Endothelial cell of umbilical vein (primary cell): ENCODE results near the gene TMED8. TPM values are rescaled to one million over a fixed set of nuclear protein-coding genes. Genes with fewer than 3 reads are reported as not detected.

Source experiments
- BruUV-seq: library from RNA; stranded (reverse); fragments of 400-500 nt; replicated peaks from 2 replicates; lab custom pipeline; 2021; lab: Mats Ljungman, UMichigan
- CTCF ChIA-PET: fragments of 300-600, 350-600 bp; sonication (Branson Sonifier 250); formaldehyde crosslinking; loops from one replicate; lab custom pipeline; 2021; ENCODE audit warnings: antibody characterized with exemption, inconsistent platforms; lab: Charles Lee
- POLR2A ChIA-PET: fragments of 300-600, 350-600 bp; sonication (Branson Sonifier 250); formaldehyde crosslinking; loops from one replicate; lab custom pipeline; 2021; ENCODE audit warnings: antibody characterized with exemption, inconsistent platforms; lab: Charles Lee
- DNase-seq: peaks from one replicate; pipeline ENCODE4 v3.0.0-alpha.2; 2011; ENCODE audit warnings: low read depth, low spot score
- FAIRE-seq: peaks from 2 replicates; lab custom pipeline; 2011; peaks lifted over from hg19 to GRCh38; lab: Jason Lieb, UNC
- H2AFZ ChIP-seq: 2 replicates; pipeline ENCODE4 v1.6.0; 2012; ENCODE audit warnings: low read depth, low read length, control low read depth, inconsistent platforms
- H3K27ac ChIP-seq: 2 replicates; pipeline ENCODE4 v1.5.1; 2011; ENCODE audit warnings: low read depth, mild to moderate bottlenecking, control low read depth, low read length, moderate library complexity; ENCODE audit not compliant: insufficient read depth
- H3K27me3 ChIP-seq, 2 experiments: 2 replicates each; pipeline versions ENCODE4 v1.6.0 to v1.6.1; 2011; ENCODE audit warnings: low read length in 2 of 2, mixed read lengths in 1 of 2; ENCODE audit not compliant: control insufficient read depth in 2 of 2, insufficient read depth in 2 of 2
- H3K36me3 ChIP-seq, 2 experiments: 2 replicates in 1 of 2; 3 replicates in 1 of 2; pipeline ENCODE4 v1.5.1; 2011; ENCODE audit warnings: low read length in 2 of 2, mild to moderate bottlenecking in 1 of 2, moderate library complexity in 1 of 2; ENCODE audit not compliant: control insufficient read depth in 2 of 2, insufficient read depth in 2 of 2; ENCODE audit errors: extremely low read depth in 1 of 2
- H3K4me1 ChIP-seq: 3 replicates; pipeline ENCODE4 v1.5.1; 2011; ENCODE audit warnings: mild to moderate bottlenecking, low read length; ENCODE audit not compliant: control insufficient read depth, insufficient read depth; ENCODE audit errors: extremely low read depth
- H3K4me2 ChIP-seq: 2 replicates; pipeline ENCODE4 v1.6.1; 2011; ENCODE audit warnings: low read length, control low read depth, mixed read lengths; ENCODE audit not compliant: insufficient read depth
- H3K4me3 ChIP-seq, 3 experiments: fragments of 200-600 bp in 1 of 3; sonication (generic), shearing (Covaris generic) in 1 of 3; replicated peaks in 1 of 3; 2 replicates each; pipeline ENCODE4 v1.5.1; 2011 to 2016; ENCODE audit warnings: control low read depth in 3 of 3, low read length in 3 of 3, mild to moderate bottlenecking in 2 of 3, inconsistent platforms in 1 of 3, low read depth in 1 of 3, moderate library complexity in 1 of 3; ENCODE audit not compliant: insufficient read depth in 1 of 3
- H3K79me2 ChIP-seq: 2 replicates; pipeline ENCODE4 v1.6.0; 2012; ENCODE audit warnings: low read length, inconsistent platforms; ENCODE audit not compliant: control insufficient read depth, insufficient read depth
- H3K9ac ChIP-seq: replicated peaks from 2 replicates; pipeline ENCODE3; 2011; ENCODE audit warnings: low read length, control low read depth; ENCODE audit not compliant: insufficient read depth; ENCODE audit errors: extremely low read depth
- H3K9me1 ChIP-seq: replicated peaks from 3 replicates; pipeline ENCODE4 v1.6.0; 2011; ENCODE audit warnings: mild to moderate bottlenecking, low read length; ENCODE audit not compliant: control insufficient read depth, insufficient read depth; ENCODE audit errors: extremely low read depth
- H3K9me3 ChIP-seq: replicated peaks from 2 replicates; pipeline ENCODE4 v1.5.1; 2012; ENCODE audit warnings: low read length, inconsistent platforms; ENCODE audit not compliant: control insufficient read depth, insufficient read depth
- H4K20me1 ChIP-seq: replicated peaks from 2 replicates; pipeline ENCODE3; 2011; ENCODE audit warnings: mild to moderate bottlenecking, low read length; ENCODE audit not compliant: control insufficient read depth, insufficient read depth; ENCODE audit errors: extremely low read depth
- GATA2 ChIP-seq: IDR thresholded peaks from 2 replicates; pipeline ENCODE4 v1.7.0; 2011; ENCODE audit warnings: low read depth, mild to moderate bottlenecking, moderate library complexity, mixed read lengths, low read length; ENCODE audit not compliant: insufficient read length, insufficient read depth
- JUN ChIP-seq: IDR thresholded peaks from 2 replicates; pipeline ENCODE4 v1.6.1; 2011; ENCODE audit warnings: borderline replicate concordance, low read depth; ENCODE audit not compliant: insufficient read length, insufficient read depth
- POLR2A ChIP-seq: IDR thresholded peaks from 2 replicates; pipeline ENCODE4 v1.6.1; 2012; ENCODE audit warnings: low read depth, mild to moderate bottlenecking, control low read depth, low read length
- POLR2AphosphoS5 ChIP-seq: IDR thresholded peaks from 2 replicates; pipeline ENCODE4 v1.6.1; 2012; ENCODE audit warnings: low read depth, mild to moderate bottlenecking, control low read depth, low read length, moderate library complexity; ENCODE audit not compliant: insufficient read depth
- dilution Hi-C: fragments of 300-500 bp; cut with MboI; formaldehyde crosslinking; loops from one replicate; pipeline ENCODE4 v1.15.0; 2019; ENCODE audit warnings: low sequenced_read_pairs; ENCODE audit not compliant: extremely low pct_ligation_motif_present
- intact Hi-C: fragments of 100-400 bp; cut with micrococcal nuclease; formaldehyde crosslinking; loops from one replicate; pipeline ENCODE4 v1.10.0; 2022
- polyA plus RNA-seq, 4 experiments: library from polyadenylated mRNA; depleted of rRNA in 3 of 4; stranded (reverse) in 3 of 4; unstranded in 1 of 4; fragments of >200 nt; gene quantifications; 2 replicates each; pipeline versions ENCODE4 v1.2.1 to v1.2.3, GENCODE V29; 2011 to 2012; ENCODE audit warnings: missing spikeins in 1 of 4
- total RNA-seq: library from RNA; stranded (reverse); gene quantifications from 2 replicates; pipeline ENCODE4 v1.2.3, GENCODE V29; 2021
- TF ChIP-seq, protein P1 (sequence below), 2 donors: IDR thresholded peaks; 1 replicate in 1 of 2; 2 replicates in 1 of 2; pipeline ENCODE4 v1.5.1; 2011; ENCODE audit warnings: low read length in 2 of 2, mild to moderate bottlenecking in 2 of 2, moderate library complexity in 2 of 2, control low read depth in 1 of 2, inconsistent platforms in 1 of 2, low read depth in 1 of 2; ENCODE audit not compliant: insufficient read depth in 1 of 2; ENCODE audit errors: extremely low read depth in 1 of 2

Gene TMED8
- total and polyA plus RNA-seq, 2 donors (not counting 3 experiments of a cell fraction or from before 2014, with no cell fraction given): 5.2 to 12.6 TPM

DNA sequence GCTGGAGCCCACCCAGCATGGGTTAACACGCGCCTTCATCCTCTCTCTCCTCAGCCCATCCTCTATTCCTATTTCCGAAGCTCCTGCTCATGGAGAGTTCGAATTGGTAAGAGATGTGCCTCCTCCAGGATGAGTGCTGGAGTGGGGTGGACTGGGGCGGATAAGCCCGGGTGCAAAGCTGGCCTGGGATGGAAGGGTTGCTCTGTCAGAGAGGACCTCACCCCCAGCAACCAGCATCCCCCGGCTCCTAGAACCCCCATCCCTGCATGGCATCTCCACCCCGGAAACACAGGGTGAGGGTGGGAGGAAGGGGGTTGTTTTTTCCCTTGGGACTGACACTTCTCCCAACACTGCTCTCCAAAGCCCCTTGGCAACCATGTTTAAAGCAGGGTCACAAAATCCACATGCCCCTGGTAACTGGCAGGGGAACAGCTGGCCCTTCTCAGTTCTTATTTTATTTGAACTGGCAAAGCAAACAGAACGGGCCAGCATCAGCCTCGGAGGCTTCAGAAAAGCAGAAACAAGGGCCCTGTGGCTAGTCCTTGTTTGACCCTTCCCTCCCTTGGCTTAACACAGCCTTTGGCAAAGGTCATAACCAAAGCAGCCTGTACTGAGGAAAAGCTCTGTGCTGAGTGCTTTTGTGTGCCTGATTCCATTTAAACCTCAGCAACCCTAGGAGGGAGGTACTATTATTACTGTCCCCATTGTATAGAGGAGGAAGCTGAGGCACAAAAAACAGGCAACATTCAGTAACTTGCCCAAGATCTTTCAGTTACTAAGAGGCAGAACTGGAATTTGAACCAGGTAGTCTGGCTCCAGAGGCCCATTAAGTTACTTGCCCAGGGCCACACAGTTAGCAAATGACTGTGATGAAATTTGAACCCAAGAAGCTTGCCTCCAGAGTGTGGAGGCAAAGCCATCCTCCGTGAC, 51.8 kb downstream of the TMED8 start:
- H3K36me3 ChIP-seq: no peaks in the 10 kb centered on the region
- no peak overlapping the region for H3K4me3 ChIP-seq
- no peak overlapping the region for H3K4me2 ChIP-seq
- H3K27me3 ChIP-seq: no peaks in the 10 kb centered on the region
- no peak overlapping the region for H2AFZ ChIP-seq
- DNase-seq: no peak
- H3K9ac ChIP-seq: no peak overlapping the region
- ChIA-PET POLR2A (interaction anchor here (0.6 kb wide), 1 partner anchor 420 kb away, joined by 4 read pairs; no protein-coding TSS in a partner anchor), CTCF (interaction anchor here (1.0 kb wide), 2 partner anchors 9 kb away, joined by 4 to 6 read pairs; no protein-coding TSS in a partner anchor)
- FAIRE-seq: no peak
- H3K9me3 ChIP-seq: no peaks in the 10 kb centered on the region
- H3K9me1 ChIP-seq: no peaks in the 10 kb centered on the region
- no peak overlapping the region for H3K27ac ChIP-seq
- intact Hi-C loops: loop anchor here (5.0 kb wide), 1 partner anchor 292 kb away; the partner anchor contains the start of gene SPTLC2
- H3K4me1 ChIP-seq: peaks cover 8% of the 10 kb centered on the region
- TF ChIP-seq POLR2A (no peak), GATA2 (no peak), POLR2AphosphoS5 (no peak), JUN (no peak)
- TF ChIP-seq, protein P1, sequence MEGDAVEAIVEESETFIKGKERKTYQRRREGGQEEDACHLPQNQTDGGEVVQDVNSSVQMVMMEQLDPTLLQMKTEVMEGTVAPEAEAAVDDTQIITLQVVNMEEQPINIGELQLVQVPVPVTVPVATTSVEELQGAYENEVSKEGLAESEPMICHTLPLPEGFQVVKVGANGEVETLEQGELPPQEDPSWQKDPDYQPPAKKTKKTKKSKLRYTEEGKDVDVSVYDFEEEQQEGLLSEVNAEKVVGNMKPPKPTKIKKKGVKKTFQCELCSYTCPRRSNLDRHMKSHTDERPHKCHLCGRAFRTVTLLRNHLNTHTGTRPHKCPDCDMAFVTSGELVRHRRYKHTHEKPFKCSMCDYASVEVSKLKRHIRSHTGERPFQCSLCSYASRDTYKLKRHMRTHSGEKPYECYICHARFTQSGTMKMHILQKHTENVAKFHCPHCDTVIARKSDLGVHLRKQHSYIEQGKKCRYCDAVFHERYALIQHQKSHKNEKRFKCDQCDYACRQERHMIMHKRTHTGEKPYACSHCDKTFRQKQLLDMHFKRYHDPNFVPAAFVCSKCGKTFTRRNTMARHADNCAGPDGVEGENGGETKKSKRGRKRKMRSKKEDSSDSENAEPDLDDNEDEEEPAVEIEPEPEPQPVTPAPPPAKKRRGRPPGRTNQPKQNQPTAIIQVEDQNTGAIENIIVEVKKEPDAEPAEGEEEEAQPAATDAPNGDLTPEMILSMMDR (IDR thresholded peaks at IDR 0.05; ENCODE audit: extremely low read depth in 1 of 2, insufficient read depth in 1 of 2, low read depth in 1 of 2, low read length in 2 of 2): no peak
- dilution Hi-C loops: no loop called here
- H3K79me2 ChIP-seq: no peaks in the 10 kb centered on the region
- BruUV-seq: no TSS peak
- H4K20me1 ChIP-seq: no peaks in the 10 kb centered on the region
